HG03064 (cell line): ENCODE results near the gene DIP2C.
"Not testable (repeated sequence)": the region's sequence is repeated elsewhere in the genome, so short reads cannot be mapped to it uniquely, and the experiment has no call there.

Experiments used
- ATAC-seq: cut with Tn5 transposase; IDR thresholded peaks from one replicate; pipeline ENCODE4 v1.9.1; 2021; ENCODE audit warnings: low read depth; ENCODE audit not compliant: unreplicated experiment

The DIP2C gene

GRCh38 chr10:600876-601659, 88.4 kb downstream of the DIP2C start:
- ATAC-seq, result no peak

GRCh38 chr10:600234-600633, 89.2 kb downstream of the DIP2C start:
- ATAC-seq, result no peak

GRCh38 chr10:599767-600166, 89.7 kb downstream of the DIP2C start:
- no peak for ATAC-seq

- no peak for ATAC-seq
These were observed 90.9 kb downstream of the DIP2C start for GRCh38 chr10:598415-599170.

- no peak for ATAC-seq
These were observed 91.5 kb downstream of the DIP2C start for GRCh38 chr10:597976-598375.

- ATAC-seq, result no peak
These were observed 92.6 kb downstream of the DIP2C start for GRCh38 chr10:596725-597345.

GRCh38 chr10:596131-596530, 93.3 kb downstream of the DIP2C start:
- ATAC-seq, result not testable (repeated sequence)

GRCh38 chr10:595473-595872, 94.0 kb downstream of the DIP2C start:
- ATAC-seq, result no peak

- no peak for ATAC-seq
These were observed 94.7 kb downstream of the DIP2C start for GRCh38 chr10:594584-595270.

- no peak for ATAC-seq
These were observed 95.5 kb downstream of the DIP2C start for GRCh38 chr10:593901-594457.

GRCh38 chr10:593421-593820, 96.0 kb downstream of the DIP2C start:
- ATAC-seq, result no peak

- no peak for ATAC-seq
These were observed 96.5 kb downstream of the DIP2C start for GRCh38 chr10:593016-593415.

GRCh38 chr10:591646-592045, 97.8 kb downstream of the DIP2C start:
- no peak for ATAC-seq

- no peak for ATAC-seq
These were observed 98.7 kb downstream of the DIP2C start for GRCh38 chr10:590721-591120.

- ATAC-seq, result no peak
These were observed 99.3 kb downstream of the DIP2C start for GRCh38 chr10:589961-590680.

GRCh38 chr10:588246-589165, 101.0 kb downstream of the DIP2C start:
- ATAC-seq, result no peak

- no peak for ATAC-seq
These were observed 102.8 kb downstream of the DIP2C start for GRCh38 chr10:586716-587115.

GRCh38 chr10:586151-586550, 103.3 kb downstream of the DIP2C start:
- no peak for ATAC-seq

GRCh38 chr10:585502-585901, 104.0 kb downstream of the DIP2C start:
- ATAC-seq, result no peak
